ENCODE measurements around the gene CD81. TPM values are rescaled to one million over a fixed set of nuclear protein-coding genes. Genes with fewer than 3 reads are reported as not detected.

Gene CD81
- total RNA-seq, 4 donors from 2014 or later: 156 to 406 (median 255) TPM

DNA sequence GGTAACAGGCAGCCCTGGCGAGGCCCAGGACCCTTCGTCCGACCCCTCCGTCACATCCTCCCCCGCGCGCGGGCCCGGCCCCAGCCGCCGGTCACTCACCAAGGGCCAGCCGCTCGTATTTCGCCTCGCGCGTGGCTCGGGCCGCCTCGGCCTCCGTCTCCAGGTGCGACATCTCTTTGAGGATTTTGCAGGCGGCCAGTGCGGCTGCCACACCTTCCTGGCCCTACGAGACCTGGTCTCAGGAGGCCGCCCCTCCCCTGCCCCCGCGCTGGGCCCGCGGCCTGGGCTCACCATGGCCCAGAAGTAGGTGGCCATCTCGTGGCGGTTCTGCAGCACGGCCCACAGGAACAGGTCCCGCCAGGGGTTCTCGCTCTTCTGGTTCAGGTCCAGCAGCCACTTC is 37.5 kb downstream of the CD81 start:
- intact Hi-C loops (cut with DNase I; ENCODE audit: low total_unique reads) (no loop called here), in situ Hi-C loops (cut with MboI; ENCODE audit: low pct_ligation_motif_present in 1 of 4, low pct_unique_long_range_greater_than_20kb in 1 of 4, low sequenced_read_pairs in 3 of 4) (loop anchor here in 3 of 4 donors (5.0 to 25.0 kb wide), 3 partner anchors 100 to 227 kb away; no protein-coding TSS in a partner anchor)
- H3K4me3 ChIP-seq: no peak overlapping the region
- H3K4me1 ChIP-seq: peaks cover 0 to 2% (median 0%) of the 10 kb centered on the region in 4 donors
- H3K27ac ChIP-seq: no peak overlapping the region
- TF ChIP-seq, protein P1, sequence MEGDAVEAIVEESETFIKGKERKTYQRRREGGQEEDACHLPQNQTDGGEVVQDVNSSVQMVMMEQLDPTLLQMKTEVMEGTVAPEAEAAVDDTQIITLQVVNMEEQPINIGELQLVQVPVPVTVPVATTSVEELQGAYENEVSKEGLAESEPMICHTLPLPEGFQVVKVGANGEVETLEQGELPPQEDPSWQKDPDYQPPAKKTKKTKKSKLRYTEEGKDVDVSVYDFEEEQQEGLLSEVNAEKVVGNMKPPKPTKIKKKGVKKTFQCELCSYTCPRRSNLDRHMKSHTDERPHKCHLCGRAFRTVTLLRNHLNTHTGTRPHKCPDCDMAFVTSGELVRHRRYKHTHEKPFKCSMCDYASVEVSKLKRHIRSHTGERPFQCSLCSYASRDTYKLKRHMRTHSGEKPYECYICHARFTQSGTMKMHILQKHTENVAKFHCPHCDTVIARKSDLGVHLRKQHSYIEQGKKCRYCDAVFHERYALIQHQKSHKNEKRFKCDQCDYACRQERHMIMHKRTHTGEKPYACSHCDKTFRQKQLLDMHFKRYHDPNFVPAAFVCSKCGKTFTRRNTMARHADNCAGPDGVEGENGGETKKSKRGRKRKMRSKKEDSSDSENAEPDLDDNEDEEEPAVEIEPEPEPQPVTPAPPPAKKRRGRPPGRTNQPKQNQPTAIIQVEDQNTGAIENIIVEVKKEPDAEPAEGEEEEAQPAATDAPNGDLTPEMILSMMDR (IDR thresholded peaks at IDR 0.05): no peak
- TF ChIP-seq EP300 (IDR thresholded peaks at IDR 0.05; ENCODE audit: low read depth) (no peak), POLR2A (IDR thresholded peaks at IDR 0.05) (no peak), POLR2AphosphoS5 (IDR thresholded peaks at IDR 0.05) (no peak)
- DNase-seq: no peak
- no peaks in the 10 kb centered on the region for H3K36me3 ChIP-seq
- 92% methylated on average over 35 of the region's 35 CpGs; no CpG with 5 or more reads in 1 of the 2 donors for WGBS, 2 donors (ENCODE audit: low coverage in 1 of 2)
- H3K9me3 ChIP-seq: no peaks in the 10 kb centered on the region
- peaks cover 13% of the 10 kb centered on the region for H3K27me3 ChIP-seq

DNA sequence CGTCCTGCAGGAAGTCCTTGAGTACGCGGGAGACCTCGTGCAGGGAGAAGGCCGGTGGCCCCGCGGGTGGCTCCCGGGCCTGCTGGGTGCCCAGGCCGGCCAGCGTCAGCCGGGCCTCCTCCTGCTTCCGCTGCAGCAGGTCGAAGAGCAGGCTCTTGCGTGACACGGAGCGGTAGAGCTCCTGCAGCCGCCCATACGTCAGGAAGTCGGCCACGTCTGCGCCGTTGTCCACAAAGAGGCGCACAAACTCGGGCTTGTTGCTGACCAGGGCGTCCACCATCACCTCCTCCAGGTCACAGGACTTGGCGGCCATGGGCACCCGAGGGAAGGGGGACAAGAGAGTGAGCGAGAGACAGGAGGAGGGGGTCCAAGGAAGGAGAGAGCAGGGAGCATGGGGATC is 38.1 kb downstream of the CD81 start:
- Histone ChIP-seq H3K4me1 (peaks cover 1 to 7% (median 5%) of the 10 kb centered on the region in 4 donors), H3K36me3 (no peaks in the 10 kb centered on the region), H3K27me3 (peaks cover 8% of the 10 kb centered on the region), H3K9me3 (no peaks in the 10 kb centered on the region), H3K4me3 (no peak overlapping the region), H3K27ac (no peak overlapping the region)
- 85% methylated on average over 27 of the region's 28 CpGs; no CpG with 5 or more reads in 1 of the 2 donors for WGBS, 2 donors (ENCODE audit: low coverage in 1 of 2)
- TF ChIP-seq, protein P1 (IDR thresholded peaks at IDR 0.05): no peak
- TF ChIP-seq POLR2AphosphoS5 (IDR thresholded peaks at IDR 0.05) (no peak), EP300 (IDR thresholded peaks at IDR 0.05; ENCODE audit: low read depth) (no peak), POLR2A (IDR thresholded peaks at IDR 0.05) (no peak)
- in situ Hi-C loops (cut with MboI; ENCODE audit: low pct_ligation_motif_present in 1 of 4, low pct_unique_long_range_greater_than_20kb in 1 of 4, low sequenced_read_pairs in 3 of 4) (loop anchor here in 3 of 4 donors (5.0 to 25.0 kb wide), 3 partner anchors 100 to 228 kb away; no protein-coding TSS in a partner anchor), intact Hi-C loops (cut with DNase I; ENCODE audit: low total_unique reads) (no loop called here)
- no peak for DNase-seq

DNA sequence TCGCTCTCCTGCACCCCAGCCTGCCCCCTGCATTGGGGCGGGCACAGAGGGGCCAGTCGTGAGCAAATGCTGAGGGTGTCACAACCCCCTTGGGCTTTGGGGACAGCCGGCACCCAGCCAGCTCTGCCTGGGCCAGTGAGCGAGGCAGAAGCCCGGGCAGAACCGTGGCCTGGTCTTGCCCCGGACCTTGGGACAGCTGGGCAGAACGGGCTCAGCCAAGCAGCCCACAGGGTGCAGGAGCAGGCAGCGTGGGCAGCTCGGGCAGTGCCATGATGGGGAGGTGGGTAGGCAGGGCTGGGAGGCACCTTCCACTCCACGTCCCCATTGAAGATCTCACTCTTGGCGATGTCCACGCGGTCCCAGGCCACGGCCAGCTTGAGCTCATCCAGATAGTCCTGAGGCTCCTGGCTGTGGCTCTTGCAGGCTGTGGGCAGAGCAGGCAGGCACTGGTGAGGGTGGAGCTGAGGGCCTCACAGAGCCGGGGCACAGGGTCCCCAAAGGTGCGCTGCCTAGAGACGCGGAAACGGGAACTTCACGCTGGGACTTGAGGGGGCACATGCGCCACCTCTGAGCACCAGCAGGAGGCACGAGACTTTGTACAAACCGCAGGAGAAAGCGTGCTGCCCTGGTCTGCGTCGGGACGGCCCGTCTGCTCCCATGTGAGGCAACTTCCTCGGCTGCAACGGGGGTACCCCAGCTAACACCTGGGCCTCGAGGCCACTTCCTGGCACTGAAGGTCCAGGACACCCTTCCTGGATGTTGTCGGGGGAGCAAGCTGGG is 38.7 kb downstream of the CD81 start:
- Histone ChIP-seq H3K27ac (no peak overlapping the region), H3K4me1 (peaks cover 6 to 14% (median 10%) of the 10 kb centered on the region in 4 donors), H3K36me3 (no peaks in the 10 kb centered on the region), H3K9me3 (no peaks in the 10 kb centered on the region), H3K4me3 (no peak overlapping the region), H3K27me3 (peaks cover 2% of the 10 kb centered on the region)
- TF ChIP-seq, protein P1 (IDR thresholded peaks at IDR 0.05): no peak
- no peak for TF ChIP-seq EP300 (IDR thresholded peaks at IDR 0.05; ENCODE audit: low read depth)
- TF ChIP-seq POLR2A (IDR thresholded peaks at IDR 0.05): no peak
- WGBS, 2 donors (ENCODE audit: low coverage in 1 of 2): 80% methylated on average over 34 of the region's 34 CpGs; no CpG with 5 or more reads in 1 of the 2 donors
- no peak for DNase-seq
- in situ Hi-C loops (cut with MboI; ENCODE audit: low pct_ligation_motif_present in 1 of 4, low pct_unique_long_range_greater_than_20kb in 1 of 4, low sequenced_read_pairs in 3 of 4) (loop anchor here in 3 of 4 donors (5.0 to 25.0 kb wide), 3 partner anchors 101 to 228 kb away; no protein-coding TSS in a partner anchor), intact Hi-C loops (cut with DNase I; ENCODE audit: low total_unique reads) (no loop called here)

DNA sequence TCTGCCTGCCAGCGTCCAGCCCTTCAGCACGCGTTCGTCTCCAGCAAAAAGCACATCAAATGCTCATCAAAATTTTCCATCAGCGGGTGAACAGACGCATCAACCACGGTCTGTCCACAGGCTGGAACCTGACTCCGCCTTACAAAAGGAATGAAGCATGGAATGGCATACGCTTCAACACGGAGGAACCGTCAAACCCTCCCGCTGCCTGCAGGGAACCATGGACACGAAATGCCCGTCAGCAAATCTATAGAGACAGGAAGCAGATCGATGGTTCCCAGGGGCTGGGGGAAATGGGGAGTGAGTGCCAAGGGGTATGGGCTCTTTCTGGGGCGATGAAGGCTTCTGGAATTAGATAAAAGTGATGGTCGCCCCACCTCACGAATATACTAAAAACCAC is 39.7 kb downstream of the CD81 start:
- H3K4me3 ChIP-seq: no peak overlapping the region
- no peak for TF ChIP-seq EP300 (IDR thresholded peaks at IDR 0.05; ENCODE audit: low read depth)
- TF ChIP-seq POLR2AphosphoS5 (IDR thresholded peaks at IDR 0.05): no peak
- TF ChIP-seq, protein P1 (IDR thresholded peaks at IDR 0.05): no peak
- TF ChIP-seq POLR2A (IDR thresholded peaks at IDR 0.05): no peak
- no peak overlapping the region for H3K27ac ChIP-seq
- H3K36me3 ChIP-seq: no peaks in the 10 kb centered on the region
- DNase-seq: no peak
- no peaks in the 10 kb centered on the region for H3K27me3 ChIP-seq
- H3K4me1 ChIP-seq: peaks cover 6 to 15% (median 11%) of the 10 kb centered on the region in 4 donors
- in situ Hi-C loops (cut with MboI; ENCODE audit: low pct_ligation_motif_present in 1 of 4, low pct_unique_long_range_greater_than_20kb in 1 of 4, low sequenced_read_pairs in 3 of 4): loop anchor here in 3 of 4 donors (5.0 to 25.0 kb wide), 3 partner anchors 102 to 229 kb away; no protein-coding TSS in a partner anchor
- no peaks in the 10 kb centered on the region for H3K9me3 ChIP-seq
- WGBS, 2 donors (ENCODE audit: low coverage in 1 of 2): 73 to 84% methylated on average over 2 to 18 of the region's 18 CpGs
- intact Hi-C loops (cut with DNase I; ENCODE audit: low total_unique reads): no loop called here

Data from transverse colon (tissue), 4 donors.